Astrocyte of the spinal cord (primary cell): Measurements from ENCODE around the gene SH3BP4.

Source experiments
- DNase-seq: peaks from one replicate; pipeline ENCODE4 v3.0.0; 2011; ENCODE audit warnings: low read depth, low spot score
- H3K4me3 ChIP-seq: 2 replicates; pipeline ENCODE4 v1.5.1; 2011; ENCODE audit warnings: low read depth, mild to moderate bottlenecking, low read length, moderate library complexity
- CTCF ChIP-seq: IDR thresholded peaks from 2 replicates; pipeline ENCODE4 v1.5.1; 2012; ENCODE audit warnings: low read depth, mild to moderate bottlenecking, low read length, inconsistent platforms
- in situ Hi-C: cut with HindIII; loops from 2 replicates; pipeline ENCODE4 v1.10.0; 2017; ENCODE audit warnings: low sequenced_read_pairs

Gene SH3BP4

GRCh38 chr2:234986876-234987720 is 35.3 kb downstream of the SH3BP4 start:
- no peak for DNase-seq
- no peak overlapping the region for H3K4me3 ChIP-seq
- in situ Hi-C loops, result no loop called here
- no peak for TF ChIP-seq CTCF

DNA sequence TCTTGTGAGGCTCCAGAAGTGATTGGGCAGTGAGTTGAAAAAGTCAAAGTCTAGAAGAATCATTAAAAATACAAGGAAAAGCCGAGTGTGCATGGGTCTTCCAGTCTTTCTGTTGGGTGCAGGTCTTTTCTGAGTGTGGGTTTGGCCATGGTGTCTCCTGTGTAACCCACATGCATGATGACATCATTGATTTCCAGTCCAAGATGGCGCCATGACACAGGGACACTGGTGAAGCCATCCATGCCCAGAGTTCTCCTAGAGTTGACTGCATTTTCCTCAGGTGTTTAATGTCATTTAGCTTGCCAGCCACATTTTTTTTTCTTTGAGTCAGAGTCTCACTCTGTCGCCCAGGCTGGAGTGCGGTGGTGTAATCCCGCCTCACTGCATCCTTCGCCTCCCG is 35.9 kb downstream of the SH3BP4 start:
- no peak for TF ChIP-seq CTCF
- H3K4me3 ChIP-seq, result no peak overlapping the region
- DNase-seq, result no peak
- in situ Hi-C loops, result no loop called here

DNA sequence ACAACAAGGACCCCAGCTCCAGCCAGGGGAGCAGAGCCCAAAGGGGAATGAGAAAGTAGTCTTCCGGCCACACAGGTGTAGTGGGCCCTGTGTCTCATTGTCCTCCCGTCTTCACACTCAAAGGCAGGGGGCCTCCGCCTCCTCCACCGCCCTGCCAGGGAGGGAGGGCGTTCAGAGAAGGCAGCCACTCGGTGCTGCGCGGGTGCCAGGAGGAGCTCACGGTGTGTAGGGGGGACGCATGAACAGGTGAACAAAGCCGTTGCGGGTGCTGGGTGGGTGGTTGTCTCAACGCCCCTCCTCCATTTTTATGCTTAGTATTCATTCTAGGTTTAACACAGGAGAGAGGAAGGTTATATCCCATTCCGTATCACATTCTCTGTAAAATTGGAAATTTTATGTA is 36.7 kb downstream of the SH3BP4 start:
- no peak overlapping the region for H3K4me3 ChIP-seq
- in situ Hi-C loops, result no loop called here
- DNase-seq, result no peak
- TF ChIP-seq CTCF, result no peak

DNA sequence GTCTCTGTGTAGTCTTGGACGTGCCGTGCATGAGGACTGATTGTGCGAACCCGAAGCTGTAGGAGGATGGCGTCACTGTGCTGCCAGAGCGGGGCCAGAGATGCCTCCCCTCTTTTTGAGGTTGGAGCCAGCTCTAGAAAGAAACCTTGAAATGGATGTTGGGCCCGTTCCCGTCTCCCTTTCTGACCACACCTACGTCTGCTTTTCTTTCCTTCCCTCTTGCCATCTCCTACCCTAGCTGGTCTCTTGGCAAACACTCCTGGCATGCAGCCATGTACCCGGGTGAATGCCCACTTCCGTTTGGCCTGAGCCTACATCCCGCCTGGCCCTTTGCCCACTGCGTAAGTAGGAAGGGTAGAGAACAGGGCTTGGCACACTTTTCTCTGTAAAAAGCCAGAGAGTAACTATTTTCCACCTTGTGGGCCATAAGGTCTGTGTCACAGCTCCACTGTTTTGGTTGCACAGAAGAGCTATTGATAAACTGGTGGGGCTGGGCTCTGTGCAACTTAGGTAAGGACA is 37.4 kb downstream of the SH3BP4 start:
- no peak for TF ChIP-seq CTCF
- peak; percentile 75 for DNase-seq
- in situ Hi-C loops, result no loop called here
- no peak overlapping the region for H3K4me3 ChIP-seq

GRCh38 chr2:234990300-234990699 is 38.5 kb downstream of the SH3BP4 start:
- TF ChIP-seq CTCF, result no peak
- no peak for DNase-seq
- in situ Hi-C loops, result no loop called here
- H3K4me3 ChIP-seq, result no peak overlapping the region

DNA sequence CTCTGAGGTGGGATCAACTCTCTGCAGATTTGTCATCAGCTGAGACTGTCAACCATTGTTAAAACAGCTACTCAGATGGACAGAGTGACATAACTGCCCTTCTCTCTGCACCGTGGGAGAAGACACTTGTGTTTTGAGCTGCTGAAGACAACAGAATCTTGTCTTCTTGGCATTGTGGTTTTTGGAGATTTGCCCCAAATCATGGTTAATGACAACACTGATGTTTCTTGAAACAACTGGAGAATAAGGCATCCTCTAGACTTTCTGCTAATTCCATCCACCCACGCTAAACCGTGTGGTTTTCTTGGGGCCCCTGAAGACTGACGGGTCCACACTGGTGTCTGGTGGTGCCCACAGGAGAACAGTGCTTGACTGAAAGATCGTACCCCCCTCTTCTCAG is 39.5 kb downstream of the SH3BP4 start:
- no peak for DNase-seq
- TF ChIP-seq CTCF, result no peak
- in situ Hi-C loops, result no loop called here
- no peak overlapping the region for H3K4me3 ChIP-seq
